ENCODE data around the gene SLC44A3.

GRCh38 chr1:94790246-94790645 lies 29.9 kb upstream of the SLC44A3 start:
- TF ChIP-seq ZNF326 (CRISPR knock-in tag; IDR thresholded peaks at IDR 0.05; ENCODE audit: borderline replicate concordance), result no peak
- TF ChIP-seq, protein P1, sequence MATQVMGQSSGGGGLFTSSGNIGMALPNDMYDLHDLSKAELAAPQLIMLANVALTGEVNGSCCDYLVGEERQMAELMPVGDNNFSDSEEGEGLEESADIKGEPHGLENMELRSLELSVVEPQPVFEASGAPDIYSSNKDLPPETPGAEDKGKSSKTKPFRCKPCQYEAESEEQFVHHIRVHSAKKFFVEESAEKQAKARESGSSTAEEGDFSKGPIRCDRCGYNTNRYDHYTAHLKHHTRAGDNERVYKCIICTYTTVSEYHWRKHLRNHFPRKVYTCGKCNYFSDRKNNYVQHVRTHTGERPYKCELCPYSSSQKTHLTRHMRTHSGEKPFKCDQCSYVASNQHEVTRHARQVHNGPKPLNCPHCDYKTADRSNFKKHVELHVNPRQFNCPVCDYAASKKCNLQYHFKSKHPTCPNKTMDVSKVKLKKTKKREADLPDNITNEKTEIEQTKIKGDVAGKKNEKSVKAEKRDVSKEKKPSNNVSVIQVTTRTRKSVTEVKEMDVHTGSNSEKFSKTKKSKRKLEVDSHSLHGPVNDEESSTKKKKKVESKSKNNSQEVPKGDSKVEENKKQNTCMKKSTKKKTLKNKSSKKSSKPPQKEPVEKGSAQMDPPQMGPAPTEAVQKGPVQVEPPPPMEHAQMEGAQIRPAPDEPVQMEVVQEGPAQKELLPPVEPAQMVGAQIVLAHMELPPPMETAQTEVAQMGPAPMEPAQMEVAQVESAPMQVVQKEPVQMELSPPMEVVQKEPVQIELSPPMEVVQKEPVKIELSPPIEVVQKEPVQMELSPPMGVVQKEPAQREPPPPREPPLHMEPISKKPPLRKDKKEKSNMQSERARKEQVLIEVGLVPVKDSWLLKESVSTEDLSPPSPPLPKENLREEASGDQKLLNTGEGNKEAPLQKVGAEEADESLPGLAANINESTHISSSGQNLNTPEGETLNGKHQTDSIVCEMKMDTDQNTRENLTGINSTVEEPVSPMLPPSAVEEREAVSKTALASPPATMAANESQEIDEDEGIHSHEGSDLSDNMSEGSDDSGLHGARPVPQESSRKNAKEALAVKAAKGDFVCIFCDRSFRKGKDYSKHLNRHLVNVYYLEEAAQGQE (IDR thresholded peaks at IDR 0.05; ENCODE audit: borderline replicate concordance in 1 of 2, low read depth in 1 of 2, low read length in 2 of 2), result no peak

All from HepG2 (cell line).